Measurements from ENCODE around the gene SPTBN2. TPM values are rescaled to one million over a fixed set of nuclear protein-coding genes. Genes with fewer than 3 reads are reported as not detected.

Gene SPTBN2
- total RNA-seq, 1 experiment from 2014 or later = 17.4 TPM

DNA sequence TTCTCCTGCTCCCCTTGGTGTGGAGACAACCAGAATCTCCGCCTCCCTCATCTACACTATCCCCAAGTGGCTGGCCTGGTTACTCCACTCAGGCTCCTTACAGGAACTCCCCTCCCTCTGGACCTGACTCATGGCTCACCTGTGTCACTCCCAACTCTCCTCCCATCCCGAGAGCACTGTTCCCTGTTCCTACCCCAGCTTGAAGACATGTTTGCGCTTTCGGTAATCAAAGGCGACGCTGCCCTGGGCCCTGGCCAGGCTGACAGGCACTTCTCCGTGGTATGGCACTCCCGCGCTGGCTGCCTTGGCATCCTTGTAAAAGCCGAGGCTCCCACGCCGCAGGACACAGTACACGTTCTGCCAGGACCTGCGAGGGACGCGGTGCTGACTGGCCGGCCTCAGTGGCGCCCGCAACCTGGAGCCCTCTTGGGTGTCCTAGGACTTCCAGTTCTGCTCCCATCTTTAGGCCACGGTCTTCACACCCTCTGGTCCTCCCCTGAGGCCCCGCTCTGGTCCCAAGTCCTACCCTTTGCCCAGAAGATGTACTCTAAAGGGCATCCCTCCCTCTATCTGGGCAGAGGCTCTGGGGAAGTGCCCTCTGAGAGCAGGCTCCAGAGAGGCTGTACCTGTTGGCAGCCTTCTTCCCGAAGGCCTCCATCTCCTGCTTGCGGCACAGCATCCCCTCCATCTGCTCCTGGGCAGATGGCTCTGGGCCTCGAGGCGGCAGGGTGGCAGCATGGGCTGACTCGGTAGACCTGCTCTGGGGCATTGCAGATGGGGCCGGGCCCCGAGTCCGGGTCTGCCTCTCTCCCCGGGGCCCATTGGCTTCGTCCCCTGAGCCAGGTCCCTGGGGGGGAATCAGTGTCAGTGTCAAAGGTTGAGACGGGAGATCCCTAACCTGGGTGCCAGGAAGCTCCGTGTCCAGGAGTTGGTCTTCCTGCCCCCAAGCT is 41.9 kb downstream of the SPTBN2 start:
- no peak for DNase-seq (ENCODE audit: extremely low read depth, low read depth)

DNA sequence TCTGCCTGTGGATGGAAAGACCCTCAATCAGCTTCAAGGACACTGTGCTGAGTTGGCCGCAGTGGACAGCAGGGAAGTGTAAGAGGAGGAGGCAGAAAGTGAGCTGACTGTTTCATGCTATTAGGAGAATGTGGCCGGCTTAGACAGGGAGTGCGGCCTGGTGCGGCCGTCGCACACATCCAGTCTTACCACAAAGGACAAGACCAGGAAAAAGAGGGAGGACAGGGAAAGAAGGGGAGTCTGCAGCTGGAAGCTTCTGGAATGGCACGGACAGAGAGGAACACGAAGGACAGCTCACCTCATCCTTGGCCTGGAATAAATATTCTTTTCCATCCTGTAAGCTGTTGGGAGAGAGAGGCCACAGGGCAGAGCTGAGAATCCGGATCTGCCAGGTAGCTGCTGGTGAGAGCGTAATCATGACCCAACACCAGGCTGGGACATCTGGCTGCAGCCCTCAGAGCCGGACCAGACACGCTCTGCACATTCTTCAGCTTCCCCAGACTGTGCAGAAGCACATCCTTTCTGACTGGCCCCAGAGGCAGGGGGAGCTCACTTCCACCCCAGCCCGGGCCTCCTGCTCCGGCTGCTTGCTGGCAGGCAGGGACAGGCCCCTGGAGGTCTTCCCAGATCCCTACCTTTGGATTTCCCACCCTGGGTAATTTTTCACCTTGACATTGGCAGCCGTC is 42.8 kb downstream of the SPTBN2 start:
- no peak for DNase-seq (ENCODE audit: extremely low read depth, low read depth)

DNA sequence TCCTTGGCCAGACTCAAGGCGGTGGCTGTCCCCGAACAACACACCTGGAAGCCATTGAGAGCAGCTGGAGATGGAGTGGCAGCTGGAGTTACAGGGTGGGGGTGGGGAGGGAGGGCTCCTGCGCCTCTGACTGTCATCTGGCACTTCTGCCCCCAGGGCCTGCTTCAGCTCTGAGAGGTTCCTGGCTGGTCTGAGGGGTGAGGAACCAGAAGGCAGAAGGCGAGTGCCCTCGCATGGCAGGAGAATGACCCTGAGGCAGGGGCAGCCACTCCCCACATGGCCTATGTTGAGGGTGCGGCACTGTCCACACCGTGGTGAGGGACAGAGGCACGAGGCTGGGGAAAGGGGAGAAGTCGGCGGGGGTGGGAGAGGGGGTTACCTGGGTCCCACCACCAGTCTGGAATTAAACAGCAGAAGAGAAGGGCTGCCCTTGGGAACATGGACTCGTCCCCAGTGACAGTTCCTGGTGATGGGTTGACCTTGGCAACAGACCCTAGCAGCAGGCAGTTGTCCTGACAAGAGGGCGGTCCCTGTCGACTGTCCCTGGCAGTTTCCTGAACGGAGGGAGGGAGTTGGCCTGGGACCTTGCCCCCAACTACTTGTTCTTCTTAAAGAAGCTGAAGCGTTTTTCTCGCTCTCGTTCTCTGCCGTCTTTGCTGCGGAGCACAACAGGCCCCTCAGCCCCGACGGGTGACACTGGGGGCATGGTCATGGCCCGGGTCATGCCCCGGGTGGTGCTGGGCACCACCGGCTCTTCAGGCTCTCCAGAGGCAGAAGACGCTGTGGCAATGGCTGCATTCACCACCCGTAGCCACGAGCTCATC is 43.5 kb downstream of the SPTBN2 start:
- no peak for DNase-seq (ENCODE audit: extremely low read depth, low read depth)

DNA sequence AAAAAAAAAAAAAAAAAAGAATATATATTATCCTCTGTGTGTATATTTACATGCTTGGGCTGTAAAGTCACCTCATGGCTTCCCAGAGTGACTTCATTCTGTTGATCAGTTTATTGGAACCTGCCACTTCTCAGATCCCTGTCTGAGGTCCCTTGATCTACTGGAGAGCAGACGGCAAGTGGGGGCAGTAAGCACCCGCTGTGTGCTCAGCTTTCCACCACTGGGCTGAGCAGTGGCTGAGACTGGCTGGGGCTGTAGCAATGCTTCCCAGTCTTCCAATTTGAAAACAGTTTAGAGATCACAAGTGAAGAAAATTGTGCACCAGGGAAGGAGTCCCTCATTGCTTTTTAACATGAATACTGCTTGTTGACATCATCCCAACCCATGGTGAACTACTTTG is 44.4 kb downstream of the SPTBN2 start:
- no peak for DNase-seq (ENCODE audit: extremely low read depth, low read depth)

DNA sequence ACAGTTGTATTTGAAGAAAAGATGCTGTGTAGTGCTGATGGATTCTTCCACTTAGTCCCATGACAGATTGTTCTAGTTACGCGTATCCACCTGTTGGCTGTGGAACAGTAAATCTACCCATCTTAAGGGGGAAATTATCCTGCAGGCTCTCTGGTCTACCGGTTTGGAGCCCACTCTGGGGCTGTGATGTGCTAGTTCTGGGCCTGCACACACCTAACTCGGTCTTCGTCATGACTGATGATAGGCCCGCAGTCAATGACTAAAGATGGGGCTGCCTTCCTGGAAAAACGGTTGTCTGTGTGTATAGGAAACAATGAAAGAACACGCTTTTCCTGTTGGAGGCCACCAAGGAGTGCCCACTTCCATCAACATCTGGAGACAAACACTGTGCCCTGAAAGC is 45.1 kb downstream of the SPTBN2 start:
- DNase-seq (ENCODE audit: extremely low read depth, low read depth) = no peak

DNA sequence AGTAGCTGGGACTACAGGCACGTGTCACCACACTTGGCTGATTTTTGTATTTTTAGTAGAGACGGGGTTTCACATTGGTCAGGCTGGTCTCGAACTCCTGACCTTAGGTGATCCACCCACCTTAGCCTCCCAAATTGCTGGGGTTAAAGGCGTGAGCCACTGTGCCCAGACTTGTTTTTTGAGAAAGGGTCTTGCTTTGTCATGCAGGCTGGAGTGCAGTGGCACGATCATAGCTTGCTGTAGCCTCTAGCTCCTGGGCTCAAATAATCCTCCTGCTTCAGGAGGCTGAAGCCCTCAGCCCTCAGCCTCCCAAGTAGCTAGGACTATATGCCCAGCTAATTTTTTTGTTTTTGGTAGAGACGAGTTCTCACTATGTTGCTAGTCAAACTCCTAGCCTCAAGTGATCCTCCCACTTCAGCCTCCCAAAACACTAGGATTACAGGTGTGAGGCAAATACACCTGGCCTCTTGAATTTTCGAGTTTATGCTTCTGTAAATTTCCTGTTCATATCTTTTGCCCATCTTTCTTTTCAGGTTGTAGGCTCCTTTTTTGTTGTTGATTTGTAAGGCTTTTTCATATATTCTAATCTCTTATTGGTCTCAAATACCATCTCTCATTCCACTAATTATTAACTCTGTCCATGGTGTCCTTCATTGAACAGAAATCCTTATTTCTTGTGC is 47.9 kb downstream of the SPTBN2 start:
- no peak for DNase-seq (ENCODE audit: extremely low read depth, low read depth)

DNA sequence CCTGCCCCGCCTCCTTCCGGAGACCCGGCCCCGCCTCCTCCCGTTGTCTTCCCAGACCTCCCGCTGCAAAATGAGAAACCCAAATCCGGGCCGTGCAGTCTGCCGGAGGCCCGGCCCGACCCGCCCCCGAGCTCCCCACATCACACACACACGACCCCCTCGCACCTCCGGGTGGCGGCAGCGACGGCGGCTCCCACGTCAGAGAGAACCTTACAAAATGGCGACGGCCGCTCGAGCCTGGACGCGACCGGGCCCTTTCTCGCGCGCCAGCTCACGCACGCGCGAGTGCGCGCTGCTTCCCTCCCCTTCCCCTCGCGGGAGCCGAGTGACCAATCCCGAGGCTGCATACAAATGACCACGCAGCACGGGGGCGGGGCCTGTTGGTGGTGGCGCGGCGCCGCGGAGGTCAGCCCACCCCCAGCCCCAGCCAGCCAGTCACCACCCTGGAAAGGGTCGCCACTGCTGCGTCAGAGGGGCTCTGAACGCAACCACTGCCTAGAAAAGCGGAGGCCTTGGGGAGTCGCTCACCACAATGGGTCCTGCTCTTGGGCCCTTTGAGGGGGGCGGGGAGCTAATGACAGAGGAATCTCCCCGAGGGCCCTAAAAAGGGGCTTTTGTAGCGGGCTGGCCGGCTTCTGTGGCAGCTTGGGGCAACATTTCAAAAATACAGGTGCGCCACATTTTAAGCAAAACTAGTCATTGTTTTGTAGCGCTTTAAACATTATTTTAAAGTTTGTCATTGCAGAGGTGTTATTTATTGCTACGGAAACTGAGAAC is 51.2 kb downstream of the SPTBN2 start, which contains the start of gene RBM4B:
Gene RBM4B (minus strand): TSS at position 289 of the 777 bp plus-strand sequence. CDS start 808 bp downstream, outside the sequence.
- DNase-seq (ENCODE audit: extremely low read depth, low read depth) = peak; percentile 86

DNA sequence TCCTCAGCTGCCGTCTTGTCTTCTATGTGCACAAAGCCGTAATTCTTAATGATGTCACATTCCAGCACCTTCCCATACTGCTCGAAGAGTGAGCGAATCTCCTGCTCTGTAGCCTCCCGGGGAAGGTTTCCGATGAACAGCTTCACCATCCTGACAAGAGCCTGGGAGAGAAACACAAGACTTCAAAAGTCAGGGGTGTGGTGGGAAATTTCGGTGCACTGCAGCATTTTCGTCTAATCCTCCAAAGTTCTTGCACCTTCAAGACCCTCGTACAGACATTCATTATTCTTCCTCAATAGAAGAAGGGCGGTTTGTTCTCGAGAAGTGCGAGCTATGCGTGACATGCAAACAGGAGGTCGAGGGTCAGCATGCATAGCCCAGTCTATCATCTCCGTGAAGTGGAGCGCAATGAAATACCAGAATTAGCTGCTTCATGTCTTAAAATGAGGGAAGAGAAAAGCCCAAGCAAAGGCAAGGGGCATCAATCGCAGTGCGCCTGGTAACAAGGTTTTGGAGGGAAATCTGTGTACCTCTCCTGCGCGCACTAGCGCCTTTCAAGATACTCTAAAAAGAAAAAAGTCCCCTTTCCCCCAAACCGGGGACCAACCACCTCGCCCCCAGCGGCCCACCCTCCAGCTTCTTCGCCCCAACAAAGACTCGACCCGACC is 52.0 kb downstream of the SPTBN2 start:
- no peak for DNase-seq (ENCODE audit: extremely low read depth, low read depth)

DNA sequence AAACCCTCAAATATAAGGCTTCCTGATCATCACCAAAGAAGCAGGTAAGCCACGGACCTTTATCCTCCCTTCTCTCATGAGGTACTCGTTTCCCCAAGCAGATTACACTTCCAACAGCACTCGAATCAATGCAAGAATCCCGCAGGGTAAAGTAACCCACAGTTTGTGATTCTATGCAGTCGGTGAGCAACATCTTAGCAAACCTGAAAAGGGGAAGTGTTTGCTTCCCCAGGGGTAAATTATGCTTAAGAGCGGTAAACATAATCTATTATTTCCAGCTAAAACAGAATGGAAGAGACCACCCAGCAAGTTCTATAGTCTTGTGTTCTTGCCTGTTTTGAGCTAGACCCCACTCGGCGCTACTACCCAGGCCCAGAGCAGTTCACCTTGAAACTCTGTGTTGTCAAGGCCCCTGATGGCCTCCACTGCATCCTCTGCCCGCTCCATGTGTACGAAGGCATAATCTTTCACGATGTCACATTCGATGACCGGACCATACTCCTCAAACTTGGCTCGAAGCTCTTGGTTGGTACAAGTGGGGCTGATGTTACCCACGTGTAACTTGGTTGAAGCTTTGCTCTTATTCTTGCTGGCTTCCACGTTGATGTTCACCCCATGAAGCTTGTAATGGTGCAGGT is 52.6 kb downstream of the SPTBN2 start:
- DNase-seq (ENCODE audit: extremely low read depth, low read depth) = no peak

DNA sequence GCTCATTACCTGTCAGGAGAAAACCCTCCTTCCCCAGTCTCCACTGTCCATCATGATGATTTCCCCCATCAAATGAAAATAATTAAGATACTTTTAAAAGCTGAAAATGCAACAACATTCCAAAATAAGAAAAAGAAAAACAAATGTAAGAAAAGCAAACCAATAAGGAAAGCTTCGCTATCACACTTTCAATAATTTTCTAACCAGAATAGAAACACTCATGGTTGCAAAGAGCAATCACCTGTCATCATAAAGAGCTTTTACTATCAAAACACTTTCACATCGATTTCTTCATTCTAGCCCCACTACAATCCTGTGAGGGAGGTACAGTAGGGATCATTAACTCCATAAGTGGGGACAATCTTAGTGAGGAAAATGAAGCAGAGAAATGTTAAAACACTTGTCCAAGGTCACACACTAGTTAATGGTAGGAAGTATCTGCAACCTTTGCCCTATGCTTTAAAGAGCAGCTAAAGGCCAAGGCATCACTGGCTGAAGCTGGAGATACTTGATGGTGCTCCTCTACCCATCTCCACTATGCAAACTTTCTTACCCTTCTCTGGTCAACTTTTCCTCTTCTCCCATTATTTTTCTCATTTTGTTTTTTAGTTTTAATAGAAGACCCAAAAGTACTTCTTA is 53.9 kb downstream of the SPTBN2 start:
- no peak for DNase-seq (ENCODE audit: extremely low read depth, low read depth)

DNA sequence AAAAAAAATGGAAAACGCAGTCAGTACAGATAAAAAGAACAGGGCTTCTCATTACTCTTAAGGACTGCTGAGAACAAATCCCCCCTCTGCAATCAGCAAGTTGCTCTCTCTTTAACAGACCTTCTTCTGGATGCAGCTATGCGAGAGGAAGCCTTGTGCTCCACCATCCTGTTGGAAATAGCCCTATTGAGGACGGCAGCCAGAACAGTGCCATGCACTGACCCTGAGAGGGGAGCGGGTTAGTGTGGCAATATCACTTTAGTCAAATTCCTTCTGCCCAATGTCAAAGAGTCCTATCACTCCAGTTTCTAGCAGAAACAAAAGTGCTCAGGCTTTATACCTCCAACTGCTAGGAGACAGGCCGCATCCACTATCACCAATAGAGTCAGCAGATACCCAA is 58.2 kb downstream of the SPTBN2 start:
- DNase-seq (ENCODE audit: extremely low read depth, low read depth) = no peak

DNA sequence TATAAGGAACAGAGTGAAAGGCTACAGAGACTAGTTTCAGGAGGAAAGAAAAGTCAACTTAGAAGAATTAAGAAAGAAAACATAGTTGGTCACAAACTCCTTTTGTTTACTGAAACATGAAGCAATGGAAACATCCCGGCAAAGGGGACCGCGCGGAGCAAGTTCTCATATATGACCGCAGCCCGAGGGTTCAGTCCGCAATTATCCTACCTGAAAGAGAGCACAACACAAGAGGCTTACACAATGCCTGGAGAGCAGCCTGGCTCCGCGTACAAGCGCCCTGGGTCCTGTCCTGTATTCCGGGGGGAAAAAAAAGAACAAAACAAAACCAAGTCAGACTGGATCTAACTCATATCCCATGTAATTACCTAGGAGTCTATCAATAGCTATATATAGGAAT is 63.6 kb downstream of the SPTBN2 start:
- no peak for DNase-seq (ENCODE audit: extremely low read depth, low read depth)

DNA sequence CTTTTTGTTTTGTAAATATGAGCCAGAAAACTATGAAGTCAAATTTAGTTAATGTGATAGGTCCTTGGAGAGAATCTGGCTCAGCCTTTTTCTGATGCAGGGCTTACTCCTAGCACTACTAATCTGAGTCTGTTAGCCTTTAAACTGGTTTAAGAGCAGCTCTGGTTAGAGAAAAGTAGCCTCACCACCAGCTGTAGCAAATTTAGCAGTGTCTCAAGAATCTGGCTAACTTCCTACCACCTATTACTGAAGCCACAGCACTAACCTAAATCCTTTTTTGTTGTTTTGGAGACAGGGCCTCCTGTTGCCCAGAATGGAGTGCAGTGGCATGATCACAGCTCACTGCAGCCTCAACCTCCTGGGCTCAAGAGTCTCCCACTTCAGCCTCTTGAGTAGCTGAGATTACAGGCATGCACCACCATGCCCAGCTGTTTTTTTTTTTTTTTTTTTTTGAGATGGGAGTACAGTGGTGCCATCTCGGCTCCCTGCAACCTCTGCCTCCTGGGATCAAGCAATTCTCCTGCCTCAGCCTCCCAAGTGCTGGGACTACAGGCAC is 65.2 kb downstream of the SPTBN2 start:
- DNase-seq (ENCODE audit: extremely low read depth, low read depth) = no peak

DNA sequence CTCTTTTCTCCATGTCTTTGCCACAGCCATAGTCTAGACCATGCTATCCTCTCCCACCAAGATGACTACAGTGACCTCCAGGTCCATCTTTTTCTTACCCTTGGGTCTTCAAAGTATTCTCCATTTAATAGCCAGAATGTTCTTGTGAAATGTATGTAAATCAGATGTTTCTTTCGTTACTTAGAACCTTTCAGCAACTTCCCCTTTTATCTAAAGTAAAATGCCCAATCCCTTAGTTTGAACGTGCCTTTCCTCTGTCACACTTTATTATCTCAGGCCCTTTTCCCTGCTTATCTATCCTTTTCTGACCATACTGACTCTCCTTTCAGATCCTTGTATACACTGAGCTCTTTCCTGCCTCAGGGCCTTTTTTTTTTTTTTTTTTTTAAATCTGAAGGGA is 69.3 kb downstream of the SPTBN2 start:
- DNase-seq (ENCODE audit: extremely low read depth, low read depth) = no peak

DNA sequence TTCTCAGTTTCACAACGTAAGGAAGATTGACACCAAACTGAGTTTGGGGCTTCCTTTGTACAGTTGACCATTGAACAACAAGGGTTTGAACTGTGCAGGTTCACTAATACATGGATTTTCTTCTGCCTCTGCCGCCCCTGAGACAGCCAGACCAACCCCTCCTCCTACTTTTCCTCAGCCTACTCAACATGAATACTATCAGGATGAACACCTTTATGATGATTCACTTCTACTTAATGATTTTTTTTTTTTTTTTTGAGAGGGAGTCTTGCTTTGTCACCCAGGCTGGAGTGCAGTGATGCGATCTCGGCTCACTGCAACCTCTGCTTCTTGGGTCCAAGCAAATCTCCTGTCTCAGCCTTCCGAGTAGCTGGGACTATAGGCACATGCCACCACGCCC is 75.9 kb downstream of the SPTBN2 start:
- no peak for DNase-seq (ENCODE audit: extremely low read depth, low read depth)

DNA sequence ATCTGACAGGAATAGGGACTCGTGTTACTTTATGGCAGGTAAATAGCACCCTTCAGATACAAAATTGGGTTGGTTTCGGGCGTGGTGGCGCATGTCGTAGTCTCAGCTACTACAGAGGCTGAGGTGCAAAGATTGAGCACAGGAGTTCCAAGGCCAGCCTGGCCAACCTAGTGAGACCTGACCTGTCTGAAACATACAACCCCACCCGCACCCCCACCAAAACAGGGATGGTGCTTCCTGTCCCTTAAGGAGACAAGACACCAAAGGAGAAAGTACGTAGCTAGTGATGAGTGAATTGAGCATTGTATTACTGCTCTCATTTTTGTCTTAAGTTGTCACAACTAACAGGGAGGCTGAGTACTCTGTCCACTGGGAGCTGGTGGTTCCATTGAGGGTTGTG is 76.4 kb downstream of the SPTBN2 start:
- no peak for DNase-seq (ENCODE audit: extremely low read depth, low read depth)

DNA sequence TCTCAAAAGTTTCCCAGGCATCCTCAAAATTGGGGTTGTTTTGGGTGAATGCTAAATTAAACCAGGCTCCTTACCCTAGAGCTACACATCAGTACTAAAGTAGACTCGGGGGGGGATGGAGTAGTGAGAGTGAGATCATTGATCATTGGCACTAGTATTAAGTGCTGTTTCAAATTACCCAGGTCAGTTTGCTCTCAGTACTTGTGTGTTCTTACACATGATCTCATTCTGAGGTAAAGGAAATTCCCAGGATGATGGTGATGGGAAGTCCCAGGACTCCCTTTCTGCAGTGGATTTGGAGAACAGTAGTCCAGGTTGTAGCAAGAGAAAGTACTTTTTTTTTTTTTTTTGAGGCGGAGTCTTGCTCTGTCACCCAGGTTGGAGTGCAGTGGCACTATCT is 78.0 kb downstream of the SPTBN2 start:
- DNase-seq (ENCODE audit: extremely low read depth, low read depth) = no peak

DNA sequence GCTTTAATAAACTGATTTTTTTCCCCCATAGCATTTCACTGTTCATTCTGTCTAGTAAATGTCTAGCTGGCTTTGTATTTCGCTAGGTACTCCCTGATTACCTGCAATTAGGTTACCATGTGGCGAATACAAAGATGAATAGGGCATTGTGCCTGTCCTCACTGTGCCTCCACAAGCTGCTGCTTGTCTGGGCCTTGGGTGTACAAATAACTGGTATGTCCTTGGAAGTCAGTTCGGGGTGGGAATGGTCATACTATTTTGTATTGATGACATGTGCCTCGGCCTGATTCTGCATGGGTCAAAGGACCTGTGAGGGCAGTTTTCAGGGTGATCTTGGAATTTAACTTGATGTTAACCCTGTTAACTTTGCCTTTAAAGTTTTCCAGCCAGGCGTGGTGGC is 79.1 kb downstream of the SPTBN2 start:
- no peak for DNase-seq (ENCODE audit: extremely low read depth, low read depth)
